DMS153 treated with DMSO at 0.1 percent for 48 hours (cell line): ENCODE data around the gene ATP8A1.

Experiments used
- DNase-seq: peaks from one replicate; lab custom pipeline; 2025; ENCODE audit not compliant: unreplicated experiment; lab: John Stamatoyannopoulos, UW

ATP8A1 gene

DNA sequence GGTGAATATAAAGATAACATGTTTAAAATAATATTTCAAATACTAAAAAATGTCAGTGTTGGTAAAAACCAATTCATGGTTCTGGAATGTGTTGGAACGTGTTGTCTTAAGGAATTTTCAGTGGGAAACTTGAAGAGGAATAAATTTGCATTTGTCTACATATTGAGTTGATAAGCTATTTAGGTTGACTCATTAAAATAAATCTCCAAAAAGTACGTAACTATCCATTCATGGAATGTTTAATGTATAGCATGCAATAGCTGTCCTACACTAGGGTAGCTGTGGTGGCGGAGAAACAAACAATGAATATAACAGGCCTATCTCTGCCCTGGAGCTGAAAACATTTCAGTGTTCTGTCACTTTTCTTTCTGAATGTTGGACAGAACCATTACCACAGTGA is 239.4 kb downstream of the ATP8A1 start:
- no peak for DNase-seq

DNA sequence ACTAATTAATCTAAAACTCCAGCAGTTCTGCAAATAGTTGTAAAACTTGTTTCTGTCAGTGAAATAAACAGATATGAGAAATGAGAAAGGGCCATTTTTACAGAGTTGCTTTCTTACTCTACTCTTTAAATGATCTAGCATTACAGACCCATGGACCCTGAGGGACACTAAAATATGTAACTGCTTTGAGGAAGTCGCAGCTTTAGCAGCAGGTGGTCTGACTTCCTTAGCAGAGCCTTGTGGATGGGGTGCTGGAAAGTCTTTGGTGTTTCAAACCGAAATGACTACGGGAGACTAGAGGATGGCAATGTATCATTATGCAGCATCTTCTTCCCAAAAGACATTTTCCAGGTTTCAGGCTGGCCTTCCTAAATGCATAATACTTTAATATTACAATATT is 240.9 kb downstream of the ATP8A1 start:
- DNase-seq: no peak

DNA sequence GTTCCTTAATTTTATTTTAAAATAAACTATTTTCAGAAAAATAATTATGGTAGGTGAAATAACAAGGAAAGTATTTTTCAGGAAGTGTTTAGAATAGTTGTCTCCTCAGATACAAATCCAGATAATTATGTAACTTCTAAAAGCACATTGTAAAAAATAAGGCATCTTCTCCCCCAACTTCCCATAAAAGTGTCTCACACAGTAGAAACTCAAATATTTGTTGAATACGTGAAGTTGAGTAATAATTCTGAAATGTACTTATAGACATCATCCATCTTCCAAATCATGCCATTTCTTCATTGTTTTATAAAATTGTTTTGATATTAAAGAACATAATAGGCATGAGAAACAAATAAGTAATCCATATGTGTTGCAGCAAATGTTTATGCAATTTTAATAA is 241.6 kb downstream of the ATP8A1 start:
- no peak for DNase-seq

DNA sequence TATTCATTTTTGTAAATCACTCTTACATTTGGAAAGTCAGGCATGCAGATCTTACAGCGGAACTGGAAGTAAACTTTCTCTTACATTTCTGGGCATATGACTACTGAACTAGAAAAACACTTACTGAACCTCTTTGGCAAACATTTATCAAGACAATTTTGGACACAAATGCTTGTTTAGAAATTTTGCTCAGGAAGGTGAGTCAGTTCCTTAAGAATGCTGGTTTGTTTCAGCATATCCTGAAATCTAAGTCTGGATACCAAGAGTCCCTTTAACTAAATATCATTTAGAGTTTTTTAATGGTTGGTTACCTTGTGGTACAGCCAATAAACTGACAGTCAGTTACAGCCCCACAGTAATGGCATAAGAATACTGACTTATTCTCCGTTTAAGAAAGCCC is 244.7 kb downstream of the ATP8A1 start:
- no peak for DNase-seq

DNA sequence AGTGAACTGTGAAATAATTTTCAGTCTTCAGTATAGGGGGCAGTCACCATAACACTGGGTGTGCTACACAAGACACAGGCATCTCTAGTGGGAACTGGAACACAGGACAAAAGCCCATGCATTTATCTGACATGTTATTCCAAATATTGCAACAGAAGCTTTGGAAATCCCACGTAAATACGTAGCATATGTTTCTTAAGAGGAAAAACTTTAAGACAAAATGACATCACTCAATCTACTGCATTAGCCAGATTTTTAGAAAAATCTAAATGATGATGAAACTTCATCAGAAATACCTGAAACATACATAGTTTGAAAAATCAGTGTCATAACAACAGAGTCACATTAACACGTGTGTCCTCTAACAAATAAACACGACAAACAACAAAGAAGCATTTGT is 245.1 kb downstream of the ATP8A1 start:
- DNase-seq: no peak

DNA sequence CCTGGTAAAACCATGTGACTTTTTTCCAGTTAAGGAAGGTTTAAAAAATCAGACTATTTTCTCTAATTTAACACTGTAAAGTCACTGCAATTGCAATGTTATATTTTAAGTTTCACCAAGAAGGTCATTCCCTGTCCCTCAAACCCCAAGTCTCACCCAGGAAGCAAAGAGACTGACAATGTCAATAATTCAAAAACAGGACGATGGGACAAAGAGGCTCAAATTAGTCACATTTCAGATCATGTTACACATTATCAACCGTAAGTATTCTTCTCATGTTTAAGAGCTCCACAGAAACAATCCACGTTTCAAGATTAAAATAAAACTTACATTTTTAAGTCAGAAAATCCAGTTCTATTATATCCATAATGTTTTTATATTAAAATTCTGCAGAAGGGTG is 246.5 kb downstream of the ATP8A1 start:
- DNase-seq: no peak

DNA sequence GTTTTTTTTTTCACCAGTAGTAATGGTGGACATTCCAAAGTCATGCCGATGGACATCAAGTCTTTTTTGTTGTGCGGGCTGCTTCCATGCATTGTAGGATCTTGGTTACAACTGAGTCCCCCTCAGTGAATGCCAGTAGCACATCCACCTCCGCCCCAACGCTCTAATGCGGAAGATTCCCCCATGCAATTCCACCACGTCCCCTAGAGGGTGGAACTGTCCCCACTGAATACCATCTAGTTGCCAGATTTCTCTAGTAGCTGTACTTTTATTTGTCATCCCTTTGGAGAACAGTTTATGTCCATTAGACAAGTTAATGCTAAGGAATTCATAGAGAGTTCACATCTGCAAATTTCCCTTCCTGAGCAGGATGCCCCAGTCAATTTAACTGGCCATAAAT is 252.9 kb downstream of the ATP8A1 start:
- no peak for DNase-seq

DNA sequence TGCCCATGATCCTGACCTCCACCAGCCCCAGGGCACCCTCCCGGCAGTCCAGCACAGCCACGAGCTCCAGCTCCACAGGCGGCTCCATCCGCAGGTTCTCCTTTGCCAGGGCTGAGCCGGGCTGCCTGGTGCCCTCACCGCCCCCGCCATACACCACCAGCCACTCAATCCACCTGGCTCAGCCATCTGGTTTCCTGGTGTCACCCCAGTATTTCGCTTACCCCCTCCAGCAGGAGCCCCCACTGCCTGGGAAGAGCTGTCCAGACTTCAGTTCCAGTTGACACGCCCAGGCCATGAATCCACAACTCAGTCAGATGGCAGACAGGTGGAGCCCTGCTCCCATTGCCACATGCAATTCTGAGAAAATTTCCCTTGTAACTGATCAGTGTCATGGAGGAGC is 255.7 kb downstream of the ATP8A1 start:
- no peak for DNase-seq

DNA sequence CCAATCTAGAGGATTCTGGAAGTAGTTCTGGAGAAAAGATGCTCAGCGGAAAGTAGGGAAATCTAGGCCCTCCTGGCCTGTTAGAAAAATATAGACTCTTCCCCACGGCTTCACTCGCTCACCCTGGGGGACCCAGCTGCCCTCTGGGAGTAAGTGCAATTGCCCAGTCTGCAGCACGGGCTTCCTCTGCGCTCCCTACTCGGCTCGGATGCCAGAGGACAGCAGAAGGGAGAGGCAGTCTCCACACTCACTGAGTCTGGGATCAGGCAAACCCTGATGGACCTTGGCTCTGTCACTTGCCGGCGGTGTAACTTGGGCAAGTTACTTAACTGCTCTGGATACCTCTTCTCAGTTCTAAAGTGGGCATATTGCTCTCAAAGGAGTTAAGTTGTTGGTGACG is 257.5 kb downstream of the ATP8A1 start:
- no peak for DNase-seq

DNA sequence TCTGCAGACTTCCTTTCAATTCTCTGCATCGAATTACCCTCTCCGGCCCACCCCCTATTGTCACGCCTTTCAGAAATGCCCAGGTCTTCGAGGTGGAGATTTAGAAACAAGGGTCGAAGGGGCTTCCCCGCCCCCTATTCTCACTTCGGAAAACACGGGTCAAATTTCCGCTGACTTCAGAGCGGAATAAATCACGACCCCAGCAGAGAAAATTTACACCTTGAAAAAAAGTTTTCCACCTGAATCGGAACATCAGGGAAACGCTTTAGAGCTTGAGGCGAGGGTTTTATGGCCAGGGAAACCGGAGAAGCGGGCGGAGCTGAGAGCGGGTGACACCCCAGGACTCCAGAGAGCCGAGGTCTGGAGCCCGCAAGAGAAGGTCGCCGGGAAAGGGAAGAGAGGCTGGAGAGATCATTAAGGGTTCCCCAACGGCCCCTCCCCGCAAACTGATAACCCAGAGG is 258.0 kb downstream of the ATP8A1 start:
- DNase-seq: no peak

DNA sequence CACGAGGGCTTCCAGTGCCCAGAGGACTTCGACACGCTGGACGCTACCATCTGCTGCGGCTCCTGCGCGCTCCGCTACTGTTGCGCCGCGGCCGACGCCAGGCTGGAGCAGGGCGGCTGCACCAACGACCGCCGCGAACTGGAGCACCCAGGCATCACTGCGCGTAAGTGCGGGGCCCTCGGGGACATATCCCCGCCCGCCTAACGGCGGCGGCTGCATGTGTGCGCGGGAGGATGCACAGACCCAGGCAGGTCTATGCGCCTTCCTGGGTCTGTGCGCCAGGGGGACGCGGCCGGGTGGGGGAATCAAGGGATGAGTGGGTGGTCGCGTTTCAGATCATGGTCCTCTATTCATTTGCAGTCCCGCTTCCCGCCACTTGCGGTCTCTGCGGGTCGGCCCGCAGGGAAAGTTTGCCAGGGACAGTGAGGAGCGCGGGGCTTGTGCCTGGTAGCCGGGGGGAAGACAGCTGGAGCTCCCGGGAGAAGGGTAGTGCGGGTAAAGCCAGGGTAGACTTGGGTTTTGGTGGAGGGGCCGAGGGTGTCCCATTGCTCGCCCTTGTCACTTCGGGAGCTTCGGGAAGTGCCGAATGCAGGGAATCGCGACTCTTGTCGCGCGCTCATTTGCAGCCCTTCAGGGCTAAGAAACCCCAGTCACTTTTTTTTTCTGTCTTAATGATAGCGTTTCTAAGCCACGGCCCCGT is 258.6 kb downstream of the ATP8A1 start:
- DNase-seq: no peak

DNA sequence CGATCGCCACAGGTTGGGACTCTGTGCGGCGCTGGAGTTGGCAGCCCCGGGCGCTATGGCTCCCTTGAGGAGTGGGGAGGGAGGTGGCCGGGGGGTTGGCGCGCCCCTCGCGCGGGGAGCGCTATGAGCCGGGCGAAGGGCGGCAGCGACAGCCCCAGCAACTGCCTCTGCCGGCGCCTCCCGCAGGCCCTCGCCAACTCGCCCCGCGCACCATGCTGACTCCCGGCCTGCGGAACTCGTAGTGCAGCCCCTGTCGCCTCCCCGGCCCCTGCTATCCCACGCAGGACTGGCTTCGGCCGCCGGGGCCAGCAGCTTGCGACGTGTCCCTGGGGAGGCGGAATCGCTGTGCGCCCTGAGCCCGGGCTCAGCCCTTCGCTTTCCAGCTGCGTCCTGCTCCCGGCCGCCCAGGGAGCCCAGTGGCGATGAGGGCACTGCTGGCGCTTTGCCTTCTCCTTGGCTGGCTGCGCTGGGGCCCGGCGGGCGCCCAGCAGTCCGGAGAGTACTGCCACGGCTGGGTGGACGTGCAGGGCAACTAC is 259.2 kb downstream of the ATP8A1 start:
- DNase-seq: no peak

DNA sequence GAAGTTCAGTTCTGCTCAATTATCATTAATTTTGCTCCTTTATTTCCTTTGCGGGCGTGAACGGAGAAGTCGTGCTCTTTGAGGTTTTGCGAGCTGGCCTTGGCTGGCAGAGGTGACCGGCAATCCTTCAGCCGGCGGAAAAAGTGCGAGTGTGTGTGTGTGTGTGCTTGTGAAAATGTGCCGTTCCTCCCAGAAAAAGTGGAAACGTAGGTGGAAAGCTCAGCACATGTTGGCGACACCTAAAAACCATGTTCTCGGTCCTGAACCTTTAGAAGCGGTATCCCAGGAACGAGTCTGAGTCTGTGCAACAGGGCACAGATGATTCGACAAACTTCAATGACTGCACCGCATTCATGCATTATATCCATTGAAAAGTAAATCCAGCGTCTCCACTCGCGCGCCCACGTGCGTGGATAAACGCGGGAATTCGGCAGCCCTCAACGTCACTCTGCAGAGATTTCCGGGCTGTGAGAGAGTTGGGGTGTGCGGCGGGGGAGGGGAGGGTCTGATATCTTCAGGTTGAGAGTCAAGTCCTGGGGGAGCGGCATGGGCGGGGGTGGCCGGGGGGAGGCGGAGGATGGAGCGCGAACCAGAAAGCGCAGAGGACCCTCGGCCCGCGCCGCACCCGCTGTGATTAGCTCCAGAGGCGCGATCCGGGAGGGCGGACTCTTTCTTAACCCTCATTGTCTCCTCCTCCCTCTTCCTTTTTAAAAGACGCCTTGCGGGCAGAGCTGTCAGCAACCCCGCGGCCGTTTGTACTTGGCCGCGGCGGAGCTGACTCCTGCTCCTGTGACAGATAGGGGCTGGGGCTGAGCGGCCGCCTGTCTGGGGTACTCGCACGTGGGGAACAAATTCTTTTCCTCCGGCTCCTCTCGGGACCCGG is 259.9 kb downstream of the ATP8A1 start, which contains the start of gene SHISA3:
Gene SHISA3 (plus strand): TSS at position 737 of the 883 bp plus-strand sequence. CDS start 569 bp downstream, outside the sequence.
- no peak for DNase-seq

DNA sequence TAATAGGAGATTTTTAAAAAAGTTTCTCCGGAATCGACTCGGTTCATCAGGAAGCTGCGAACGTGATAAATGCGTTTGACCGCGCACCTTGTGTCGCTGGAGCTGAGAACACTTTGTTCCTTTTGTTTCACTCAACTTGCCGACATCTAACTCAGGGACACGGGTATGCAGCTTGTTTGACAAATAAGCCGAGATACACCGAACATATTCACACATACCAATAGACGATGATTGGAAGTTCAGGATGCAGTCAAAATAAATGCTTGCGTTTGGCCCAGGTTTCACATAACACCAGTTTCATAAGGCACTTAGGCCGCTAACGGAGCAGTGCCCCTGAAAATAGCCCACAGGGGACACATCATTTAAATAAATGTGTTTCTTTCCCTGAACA is 260.5 kb downstream of the ATP8A1 start:
- no peak for DNase-seq

DNA sequence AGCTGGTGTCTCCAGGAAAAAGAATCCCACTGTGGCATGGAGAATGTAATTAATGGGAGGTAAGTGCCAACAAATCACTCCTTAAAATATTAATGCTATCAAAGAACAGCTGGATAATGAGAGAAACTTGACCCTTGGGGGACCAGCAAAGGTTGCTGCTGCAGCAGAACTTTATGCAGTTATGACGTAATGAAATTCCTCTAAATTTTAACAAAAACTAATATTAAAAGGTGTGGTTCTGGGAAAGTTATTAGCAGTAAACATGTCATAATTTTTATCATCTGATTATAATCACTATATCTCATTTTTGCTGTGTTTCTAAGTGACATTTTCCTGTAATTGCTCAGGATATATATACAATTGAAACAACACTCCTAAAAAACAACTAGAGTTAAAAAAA is 261.3 kb downstream of the ATP8A1 start:
- no peak for DNase-seq

DNA sequence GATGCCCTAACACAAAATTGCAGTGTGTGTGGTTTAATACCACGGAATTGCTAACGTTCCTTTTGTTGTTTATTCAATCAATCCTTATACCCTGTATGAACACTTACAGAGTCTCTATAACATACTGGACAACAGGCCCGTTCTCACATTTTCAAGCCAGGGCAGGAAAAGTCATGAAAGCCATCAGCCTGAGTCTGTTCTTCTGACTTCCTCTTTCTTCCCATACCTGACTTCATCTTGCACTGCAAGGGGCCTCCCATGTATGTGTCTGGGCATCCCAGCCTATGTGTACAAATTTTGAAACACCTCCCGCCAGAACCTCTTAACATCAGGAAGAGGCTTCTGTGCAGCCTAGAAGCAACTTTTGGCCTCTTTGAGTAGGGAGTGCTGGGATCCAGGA is 264.5 kb downstream of the ATP8A1 start:
- no peak for DNase-seq

DNA sequence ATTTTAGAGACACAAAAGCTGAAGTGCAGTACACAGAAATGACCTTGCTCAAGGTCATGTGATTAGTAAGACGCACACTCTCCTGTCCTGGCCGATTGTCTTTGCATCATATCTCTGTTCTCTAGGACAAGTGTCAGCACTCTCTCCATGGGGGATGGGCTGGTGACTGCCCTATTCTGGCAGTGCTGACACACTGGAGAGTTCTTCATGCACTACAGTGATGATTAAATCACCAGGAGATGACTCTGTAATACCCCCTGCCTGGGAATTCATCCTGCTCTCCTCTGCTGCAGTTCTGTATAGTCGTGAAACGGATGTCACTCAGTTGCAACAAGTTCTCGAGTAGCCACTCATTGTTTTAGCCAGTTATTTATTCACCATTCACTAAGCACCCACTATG is 264.9 kb downstream of the ATP8A1 start:
- DNase-seq: no peak

DNA sequence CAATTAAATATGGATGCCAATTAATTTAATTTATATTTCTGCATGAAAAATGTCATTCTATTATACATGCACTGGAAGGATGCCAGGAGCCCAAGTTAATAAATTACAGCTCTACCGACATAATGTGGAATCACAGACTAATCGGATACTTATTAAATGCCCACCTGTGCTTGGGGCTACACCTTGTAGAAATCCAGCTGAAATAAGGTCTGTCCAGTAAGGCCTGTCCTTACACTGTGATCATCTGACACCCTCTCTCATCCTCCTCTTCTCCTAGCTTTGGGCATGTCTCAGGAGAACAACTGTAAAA is 265.6 kb downstream of the ATP8A1 start:
- no peak for DNase-seq

DNA sequence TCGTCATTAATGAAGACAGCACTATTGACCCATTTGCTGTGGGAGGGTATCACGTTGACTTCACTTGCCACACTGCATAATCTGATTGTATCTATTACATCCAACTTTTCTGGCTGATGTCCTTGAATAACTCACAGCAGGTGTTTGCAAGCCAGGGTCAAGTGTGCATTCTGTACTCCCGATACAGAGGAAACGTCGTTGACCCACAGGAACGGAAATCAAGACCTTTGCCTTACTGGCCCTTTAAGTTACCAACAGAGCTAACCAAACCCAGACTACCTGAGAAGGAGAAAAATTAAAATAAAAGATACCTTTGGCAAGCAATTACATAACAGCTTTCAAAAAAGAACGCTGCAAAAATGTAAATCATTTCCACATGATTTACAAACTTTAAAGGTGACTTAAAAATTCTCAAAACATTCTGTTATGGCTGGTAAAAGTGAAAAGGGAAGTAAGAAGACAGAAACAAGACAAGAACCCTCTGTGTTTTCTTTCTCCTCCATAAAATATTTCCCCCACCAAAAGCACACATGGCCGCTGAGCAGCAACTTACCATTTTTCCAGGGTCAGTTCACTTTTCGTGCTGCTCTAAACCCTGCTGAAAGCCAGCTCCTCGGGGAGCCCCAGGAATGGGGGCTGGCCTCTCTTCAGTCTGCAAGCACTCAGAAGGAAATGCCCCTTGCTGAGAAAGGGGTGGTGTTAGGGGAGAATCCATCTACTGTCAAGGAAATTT is 266.1 kb downstream of the ATP8A1 start:
- no peak for DNase-seq

DNA sequence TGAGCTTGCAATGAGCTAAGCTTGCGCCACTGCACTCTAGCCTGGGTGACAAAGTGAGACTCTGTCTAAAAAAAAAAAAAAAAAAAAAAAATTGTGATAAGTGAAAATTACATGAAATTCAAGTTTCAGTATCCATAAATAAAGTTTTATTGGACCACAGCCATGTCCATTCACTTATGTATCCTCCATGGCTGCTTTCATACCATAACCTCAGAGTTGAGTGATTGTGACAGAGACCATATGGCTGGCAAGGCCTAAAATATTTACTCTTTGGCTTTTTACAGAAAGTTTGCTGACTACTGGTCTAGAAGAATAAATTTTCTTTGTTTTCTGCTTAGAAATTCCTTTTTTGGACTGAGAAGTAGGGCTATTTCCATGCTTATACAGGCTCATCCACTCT is 271.4 kb downstream of the ATP8A1 start:
- no peak for DNase-seq

DNA sequence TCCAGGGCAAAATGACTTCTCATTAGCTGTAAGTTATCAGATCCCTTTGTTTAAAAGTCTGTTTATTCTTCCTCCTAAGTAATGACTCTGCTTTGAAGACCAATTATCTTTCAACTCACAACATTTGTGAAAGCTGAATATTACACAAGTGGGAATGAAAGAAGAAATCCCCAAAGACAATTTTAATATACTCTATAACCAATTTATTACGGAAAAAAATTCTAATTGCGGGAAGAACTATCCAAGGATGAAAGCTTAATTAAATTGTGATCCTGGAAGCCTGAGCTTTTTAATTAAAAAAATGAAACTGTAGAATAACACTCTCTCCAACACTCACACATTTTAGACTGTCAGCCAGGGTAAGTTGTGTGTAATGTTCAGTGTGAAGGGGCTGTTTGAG is 275.2 kb downstream of the ATP8A1 start:
- DNase-seq: no peak

DNA sequence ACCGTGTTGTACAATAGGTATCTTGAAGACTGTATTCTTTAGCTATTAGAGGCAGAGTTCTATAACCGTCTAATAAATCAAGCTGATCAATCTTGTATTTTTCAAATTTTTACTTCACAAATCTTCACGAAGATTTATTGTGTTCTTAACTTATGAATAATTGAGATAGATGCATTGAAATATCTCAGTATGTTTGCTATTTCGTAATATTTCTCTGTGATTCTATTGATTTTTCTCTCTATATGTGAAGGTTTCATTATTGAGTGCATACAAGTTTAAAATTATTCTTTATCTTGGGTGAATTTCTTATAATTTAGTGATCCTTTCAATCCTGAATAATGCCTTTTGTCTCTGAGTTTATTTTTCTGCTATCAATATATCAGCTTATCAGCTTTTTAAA is 279.4 kb downstream of the ATP8A1 start:
- DNase-seq: no peak
